ENCODE results near the gene PRF1.

The PRF1 gene

GRCh38 chr10:70592746-70593512 is 9.6 kb downstream of the PRF1 start:
- Histone ChIP-seq H3K27ac (ENCODE audit: low read length) (no peak overlapping the region), H3K9me3 (ENCODE audit: control insufficient read depth in 2 of 2, low read length in 2 of 2) (no peaks in the 10 kb centered on the region), H3K9ac (ENCODE audit: low read length in 2 of 2) (no peak overlapping the region), H3K4me3 (ENCODE audit: low read length in 2 of 2) (no peak overlapping the region), H3K4me1 (ENCODE audit: control insufficient read depth, insufficient read depth, low read length) (no peaks in the 10 kb centered on the region), H3K27me3 (ENCODE audit: control insufficient read depth in 1 of 2, insufficient read depth in 2 of 2, low read length in 2 of 2) (no peaks in the 10 kb centered on the region), H3K36me3 (ENCODE audit: control insufficient read depth in 2 of 2, insufficient read depth in 2 of 2, low read length in 2 of 2) (no peaks in the 10 kb centered on the region)

- Histone ChIP-seq H3K36me3 (ENCODE audit: control insufficient read depth in 2 of 2, insufficient read depth in 2 of 2, low read length in 2 of 2) (no peaks in the 10 kb centered on the region), H3K4me3 (ENCODE audit: low read length in 2 of 2) (no peak overlapping the region), H3K9ac (ENCODE audit: low read length in 2 of 2) (no peak overlapping the region), H3K27ac (ENCODE audit: low read length) (no peak overlapping the region), H3K9me3 (ENCODE audit: control insufficient read depth in 2 of 2, low read length in 2 of 2) (no peaks in the 10 kb centered on the region), H3K27me3 (ENCODE audit: control insufficient read depth in 1 of 2, insufficient read depth in 2 of 2, low read length in 2 of 2) (no peaks in the 10 kb centered on the region), H3K4me1 (ENCODE audit: control insufficient read depth, insufficient read depth, low read length) (no peaks in the 10 kb centered on the region)
Measured at GRCh38 chr10:70592186-70592735, 10.3 kb downstream of the PRF1 start.

DNA sequence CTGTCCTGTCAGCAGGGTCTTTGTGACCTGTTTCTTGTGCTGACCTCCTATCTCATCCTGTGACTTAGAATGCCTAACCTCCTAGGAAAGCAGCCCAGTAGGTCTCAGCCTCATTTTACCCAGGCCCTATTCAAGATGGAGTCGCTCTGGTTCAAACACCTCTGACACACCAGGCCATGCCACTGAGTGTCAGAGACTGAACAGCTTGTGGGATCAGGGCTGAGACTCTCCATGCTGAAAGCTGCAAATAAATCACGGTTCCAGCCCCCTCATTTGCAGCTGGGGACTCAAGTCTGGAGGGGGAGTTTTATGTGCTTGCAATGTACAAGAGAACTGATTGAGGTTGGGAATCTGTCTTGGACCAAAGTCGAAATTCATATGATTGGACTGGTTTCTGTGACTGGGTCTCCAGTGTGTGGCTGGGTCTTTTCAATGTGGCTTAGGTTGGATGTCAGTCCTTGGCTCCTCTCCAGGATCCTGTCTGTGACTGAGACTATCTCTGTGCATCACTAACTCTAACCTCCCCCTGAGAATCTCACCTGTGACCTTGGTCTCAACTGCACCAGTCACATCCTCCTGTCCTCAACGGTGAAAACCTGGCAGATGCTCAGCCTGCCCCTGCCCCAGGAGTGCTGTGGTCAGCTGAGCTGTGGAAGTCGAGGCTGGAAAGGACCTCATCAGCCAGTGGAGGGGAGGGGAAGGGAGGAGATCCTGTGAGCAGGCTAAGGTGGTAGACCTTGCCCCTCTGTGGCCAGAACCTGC is 11.7 kb downstream of the PRF1 start:
- no peaks in the 10 kb centered on the region for H3K27me3 ChIP-seq (ENCODE audit: control insufficient read depth in 1 of 2, insufficient read depth in 2 of 2, low read length in 2 of 2)
- no peaks in the 10 kb centered on the region for H3K4me1 ChIP-seq (ENCODE audit: control insufficient read depth, insufficient read depth, low read length)
- no peak overlapping the region for H3K9ac ChIP-seq (ENCODE audit: low read length in 2 of 2)
- H3K9me3 ChIP-seq (ENCODE audit: control insufficient read depth in 2 of 2, low read length in 2 of 2), result no peaks in the 10 kb centered on the region
- no peaks in the 10 kb centered on the region for H3K36me3 ChIP-seq (ENCODE audit: control insufficient read depth in 2 of 2, insufficient read depth in 2 of 2, low read length in 2 of 2)
- no peak overlapping the region for H3K27ac ChIP-seq (ENCODE audit: low read length)
- H3K4me3 ChIP-seq (ENCODE audit: low read length in 2 of 2), result no peak overlapping the region

GRCh38 chr10:70589762-70590654 is 12.5 kb downstream of the PRF1 start:
- no peaks in the 10 kb centered on the region for H3K27me3 ChIP-seq (ENCODE audit: control insufficient read depth in 1 of 2, insufficient read depth in 2 of 2, low read length in 2 of 2)
- H3K36me3 ChIP-seq (ENCODE audit: control insufficient read depth in 2 of 2, insufficient read depth in 2 of 2, low read length in 2 of 2), result no peaks in the 10 kb centered on the region
- no peaks in the 10 kb centered on the region for H3K4me1 ChIP-seq (ENCODE audit: control insufficient read depth, insufficient read depth, low read length)
- H3K9me3 ChIP-seq (ENCODE audit: control insufficient read depth in 2 of 2, low read length in 2 of 2), result no peaks in the 10 kb centered on the region
- H3K4me3 ChIP-seq (ENCODE audit: low read length in 2 of 2), result no peak overlapping the region
- peak overlapping the region; percentile 6 for H3K27ac ChIP-seq (ENCODE audit: low read length)
- H3K9ac ChIP-seq (ENCODE audit: low read length in 2 of 2), result no peak overlapping the region

GRCh38 chr10:70588859-70589570 is 13.5 kb downstream of the PRF1 start:
- no peaks in the 10 kb centered on the region for H3K9me3 ChIP-seq (ENCODE audit: control insufficient read depth in 2 of 2, low read length in 2 of 2)
- H3K27me3 ChIP-seq (ENCODE audit: control insufficient read depth in 1 of 2, insufficient read depth in 2 of 2, low read length in 2 of 2), result no peaks in the 10 kb centered on the region
- no peak overlapping the region for H3K9ac ChIP-seq (ENCODE audit: low read length in 2 of 2)
- H3K27ac ChIP-seq (ENCODE audit: low read length), result no peak overlapping the region
- H3K36me3 ChIP-seq (ENCODE audit: control insufficient read depth in 2 of 2, insufficient read depth in 2 of 2, low read length in 2 of 2), result no peaks in the 10 kb centered on the region
- no peak overlapping the region for H3K4me3 ChIP-seq (ENCODE audit: low read length in 2 of 2)
- no peaks in the 10 kb centered on the region for H3K4me1 ChIP-seq (ENCODE audit: control insufficient read depth, insufficient read depth, low read length)

GRCh38 chr10:70588255-70588654 is 14.3 kb downstream of the PRF1 start:
- Histone ChIP-seq H3K27me3 (ENCODE audit: control insufficient read depth in 1 of 2, insufficient read depth in 2 of 2, low read length in 2 of 2) (no peaks in the 10 kb centered on the region), H3K4me1 (ENCODE audit: control insufficient read depth, insufficient read depth, low read length) (no peaks in the 10 kb centered on the region), H3K9ac (ENCODE audit: low read length in 2 of 2) (no peak overlapping the region), H3K27ac (ENCODE audit: low read length) (no peak overlapping the region), H3K4me3 (ENCODE audit: low read length in 2 of 2) (no peak overlapping the region), H3K36me3 (ENCODE audit: control insufficient read depth in 2 of 2, insufficient read depth in 2 of 2, low read length in 2 of 2) (no peaks in the 10 kb centered on the region), H3K9me3 (ENCODE audit: control insufficient read depth in 2 of 2, low read length in 2 of 2) (no peaks in the 10 kb centered on the region)

DNA sequence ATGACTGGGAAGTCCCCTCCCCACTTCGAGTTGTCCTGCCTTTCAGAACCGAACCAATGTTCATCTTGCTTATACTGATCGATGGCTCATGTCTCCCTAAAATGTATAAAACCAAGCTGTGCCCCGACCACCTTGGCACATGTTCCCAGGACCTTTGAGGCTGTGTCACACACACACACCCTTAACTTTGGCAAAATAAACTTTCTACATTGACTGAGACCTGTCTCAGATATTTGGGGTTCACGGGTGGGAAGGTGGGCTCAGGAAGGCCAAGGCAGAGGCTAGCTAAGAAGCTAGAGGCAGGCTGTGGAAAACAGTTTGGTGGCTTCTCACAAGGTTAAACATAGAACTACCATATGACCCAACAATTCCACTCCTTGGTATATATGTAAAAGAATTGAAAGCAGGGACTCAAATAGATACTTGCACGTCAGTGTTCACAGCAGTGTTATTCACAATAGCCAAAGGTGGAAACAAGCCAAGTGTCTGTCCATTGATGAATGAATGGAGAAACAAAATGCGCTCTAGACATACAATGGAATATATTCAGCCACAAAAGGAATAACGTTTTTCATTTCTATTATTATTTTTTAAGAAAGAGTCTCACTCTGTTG is 15.4 kb downstream of the PRF1 start:
- Histone ChIP-seq H3K4me1 (ENCODE audit: control insufficient read depth, insufficient read depth, low read length) (no peaks in the 10 kb centered on the region), H3K36me3 (ENCODE audit: control insufficient read depth in 2 of 2, insufficient read depth in 2 of 2, low read length in 2 of 2) (no peaks in the 10 kb centered on the region)

DNA sequence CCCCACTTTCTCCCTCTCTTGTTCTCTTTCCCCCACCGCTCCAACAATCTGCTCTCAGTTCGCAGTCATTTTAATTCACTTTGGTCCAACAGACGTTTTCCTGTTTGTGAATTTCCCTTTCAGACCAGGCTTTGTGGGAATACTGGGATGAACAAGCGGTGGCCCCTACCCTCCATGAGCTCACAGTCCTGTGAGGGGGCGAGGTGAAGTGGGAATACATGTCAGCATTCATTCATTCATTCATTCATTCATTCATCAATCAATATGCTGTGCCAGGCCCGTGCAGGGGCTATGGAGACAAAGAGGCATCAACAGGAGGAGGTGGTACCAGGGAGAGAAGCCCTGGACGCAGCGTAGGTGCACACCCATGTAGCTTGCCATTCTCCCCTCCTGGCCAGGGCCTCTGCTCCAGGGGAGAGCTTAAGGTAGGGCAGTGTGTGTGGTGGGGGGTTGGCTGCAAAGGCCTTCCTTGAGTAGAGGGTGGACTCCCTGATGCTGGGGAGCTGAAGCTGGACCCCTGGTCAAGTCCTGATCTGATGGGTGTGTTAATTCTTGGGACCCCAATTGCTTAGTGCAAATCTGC is 16.1 kb downstream of the PRF1 start:
- Histone ChIP-seq H3K27ac (ENCODE audit: low read length) (no peak overlapping the region), H3K9me3 (ENCODE audit: control insufficient read depth in 2 of 2, low read length in 2 of 2) (no peaks in the 10 kb centered on the region), H3K27me3 (ENCODE audit: control insufficient read depth in 1 of 2, insufficient read depth in 2 of 2, low read length in 2 of 2) (no peaks in the 10 kb centered on the region), H3K4me3 (ENCODE audit: low read length in 2 of 2) (no peak overlapping the region), H3K9ac (ENCODE audit: low read length in 2 of 2) (no peak overlapping the region), H3K36me3 (ENCODE audit: control insufficient read depth in 2 of 2, insufficient read depth in 2 of 2, low read length in 2 of 2) (no peaks in the 10 kb centered on the region), H3K4me1 (ENCODE audit: control insufficient read depth, insufficient read depth, low read length) (no peaks in the 10 kb centered on the region)

More for the DNA sequence above, 15.4 kb downstream of the PRF1 start:
- Histone ChIP-seq H3K4me3 (ENCODE audit: low read length in 2 of 2) (no peak overlapping the region), H3K27me3 (ENCODE audit: control insufficient read depth in 1 of 2, insufficient read depth in 2 of 2, low read length in 2 of 2) (no peaks in the 10 kb centered on the region), H3K9me3 (ENCODE audit: control insufficient read depth in 2 of 2, low read length in 2 of 2) (no peaks in the 10 kb centered on the region), H3K27ac (ENCODE audit: low read length) (no peak overlapping the region), H3K9ac (ENCODE audit: low read length in 2 of 2) (no peak overlapping the region)

- Histone ChIP-seq H3K4me1 (ENCODE audit: control insufficient read depth, insufficient read depth, low read length) (no peaks in the 10 kb centered on the region), H3K27ac (ENCODE audit: low read length) (no peak overlapping the region)
Measured at GRCh38 chr10:70585578-70586169, 16.9 kb downstream of the PRF1 start.

More at GRCh38 chr10:70585578-70586169, 16.9 kb downstream of the PRF1 start:
- no peaks in the 10 kb centered on the region for H3K9me3 ChIP-seq (ENCODE audit: control insufficient read depth in 2 of 2, low read length in 2 of 2)
- no peaks in the 10 kb centered on the region for H3K27me3 ChIP-seq (ENCODE audit: control insufficient read depth in 1 of 2, insufficient read depth in 2 of 2, low read length in 2 of 2)
- no peak overlapping the region for H3K4me3 ChIP-seq (ENCODE audit: low read length in 2 of 2)
- H3K9ac ChIP-seq (ENCODE audit: low read length in 2 of 2), result no peak overlapping the region
- H3K36me3 ChIP-seq (ENCODE audit: control insufficient read depth in 2 of 2, insufficient read depth in 2 of 2, low read length in 2 of 2), result no peaks in the 10 kb centered on the region

Measured in stomach smooth muscle (tissue), 2 donors.